HCT116 (cell line): Measurements from ENCODE around the gene CCNYL1. TPM values are rescaled to one million over a fixed set of nuclear protein-coding genes. Genes with fewer than 3 reads are reported as not detected.

Experiments used
- ATAC-seq: fragments of 200-7000 bp; cut with Tn5 transposase; 2 replicates; pipeline ENCODE4 v1.9.1; 2020; ENCODE audit warnings: mild to moderate bottlenecking, moderate library complexity
- BruUV-seq: library from RNA; stranded (reverse); fragments of 400-500 nt; replicated peaks from 2 replicates; lab custom pipeline; 2021; lab: Mats Ljungman, UMichigan
- CTCF ChIA-PET: fragments of 300-600 bp; sonication (Branson Sonifier 250); formaldehyde crosslinking; loops from one replicate; lab custom pipeline; 2021; ENCODE audit warnings: antibody characterized with exemption; lab: Charles Lee
- POLR2A ChIA-PET: fragments of 300-600, 350-600 bp; sonication (Branson Sonifier 250); formaldehyde crosslinking; loops from one replicate; lab custom pipeline; 2021; ENCODE audit warnings: antibody characterized with exemption; lab: Charles Lee
- RAD21 ChIA-PET, 2 experiments: fragments of 300-600 bp; sonication (Branson Sonifier 250); formaldehyde crosslinking; loops; one replicate each; lab custom pipeline; 2023; ENCODE audit warnings: low total read pairs in 2 of 2; ENCODE audit not compliant: uncharacterized antibody in 2 of 2, unreplicated experiment in 2 of 2, low non-redundant PET in 1 of 2; lab: Charles Lee
- DNase-seq: peaks from one replicate; pipeline ENCODE4 v3.0.0-alpha.2; 2010; ENCODE audit warnings: low read depth, low spot score
- H2AFZ ChIP-seq: fragments of 200-600 bp; shearing (Covaris generic), sonication (generic); 2 replicates; pipeline ENCODE4 v1.6.1; 2017; ENCODE audit warnings: low read depth, mixed run types, mixed read lengths, antibody characterized with exemption, low read length; ENCODE audit not compliant: poor library complexity, severe bottlenecking
- H3K27ac ChIP-seq: 2 replicates; pipeline ENCODE4 v1.5.1; 2012; ENCODE audit warnings: low read depth, low read length
- H3K27me3 ChIP-seq: fragments of 200-600 bp; sonication (generic); 2 replicates; pipeline ENCODE4 v1.6.1; 2016; ENCODE audit warnings: mixed run types, low read length, mixed read lengths; ENCODE audit not compliant: insufficient read depth
- H3K36me3 ChIP-seq, 2 experiments: fragments of 200-500 bp in 1 of 2; fragments of 200-600 bp in 1 of 2; sonication (Bioruptor generic) in 1 of 2; sonication (generic) in 1 of 2; 2 replicates each; pipeline versions ENCODE4 v1.5.1 to v1.6.1; 2014 to 2016; ENCODE audit warnings: low read length in 2 of 2, inconsistent platforms in 1 of 2, mixed read lengths in 1 of 2, mixed run types in 1 of 2; ENCODE audit not compliant: insufficient read depth in 2 of 2, control insufficient read depth in 1 of 2
- H3K4me1 ChIP-seq, 2 experiments: fragments of 200-600 bp in 1 of 2; sonication (generic) in 1 of 2; 2 replicates each; pipeline versions ENCODE4 v1.5.1 to v1.6.1; 2012 to 2017; ENCODE audit warnings: low read length in 2 of 2, inconsistent platforms in 1 of 2, mild to moderate bottlenecking in 1 of 2, mixed read lengths in 1 of 2, mixed run types in 1 of 2, moderate library complexity in 1 of 2; ENCODE audit not compliant: insufficient read depth in 2 of 2, control insufficient read depth in 1 of 2
- H3K4me2 ChIP-seq: fragments of 200-600 bp; sonication (generic); 2 replicates; pipeline ENCODE4 v1.6.1; 2017; ENCODE audit warnings: mixed run types, low read length, mixed read lengths
- H3K4me3 ChIP-seq, 2 experiments: fragments of 200-600 bp in 1 of 2; sonication (generic) in 1 of 2; replicated peaks in 1 of 2; 2 replicates each; pipeline ENCODE4 v1.5.1; 2011 to 2016; ENCODE audit warnings: low read length in 2 of 2, control low read depth in 1 of 2, low read depth in 1 of 2, mild to moderate bottlenecking in 1 of 2, mixed read lengths in 1 of 2, mixed run types in 1 of 2
- H3K79me2 ChIP-seq: fragments of 200-600 bp; sonication (generic); 2 replicates; pipeline ENCODE4 v1.6.1; 2017; ENCODE audit warnings: mild to moderate bottlenecking, mixed run types, low read length, moderate library complexity, mixed read lengths; ENCODE audit not compliant: insufficient read depth
- H3K9ac ChIP-seq: fragments of 200-600 bp; sonication (generic); 2 replicates; pipeline ENCODE4 v1.6.1; 2016; ENCODE audit warnings: low read length, mixed read lengths
- H3K9me2 ChIP-seq: fragments of 200-600 bp; sonication (generic), shearing (Covaris generic); 2 replicates; pipeline ENCODE4 v1.6.1; 2017; ENCODE audit warnings: mixed run types, mild to moderate bottlenecking, moderate library complexity; ENCODE audit not compliant: insufficient read depth
- H3K9me3 ChIP-seq, 2 experiments: fragments of 200-500 bp in 1 of 2; fragments of 200-600 bp in 1 of 2; sonication (Bioruptor generic) in 1 of 2; sonication (generic) in 1 of 2; 2 replicates each; pipeline ENCODE4 v1.6.1; 2014 to 2017; ENCODE audit warnings: low read length in 2 of 2, mixed read lengths in 2 of 2, inconsistent platforms in 1 of 2, low read depth in 1 of 2, mild to moderate bottlenecking in 1 of 2, mixed run types in 1 of 2, moderate library complexity in 1 of 2; ENCODE audit not compliant: control insufficient read depth in 1 of 2, insufficient read depth in 1 of 2
- H4K20me1 ChIP-seq: fragments of 200-600 bp; sonication (generic), shearing (Covaris generic); 2 replicates; pipeline ENCODE4 v1.6.1; 2017; ENCODE audit warnings: mixed run types, mild to moderate bottlenecking, moderate library complexity; ENCODE audit not compliant: insufficient read depth
- CBX3 ChIP-seq: IDR thresholded peaks from 2 replicates; pipeline ENCODE4 v1.6.1; 2012; ENCODE audit warnings: low read depth
- CEBPB ChIP-seq: IDR thresholded peaks from 2 replicates; pipeline ENCODE4 v1.6.1; 2012; ENCODE audit warnings: low read depth
- CTCF ChIP-seq, 3 experiments: fragments of 200-600 bp in 1 of 3; sonication (generic) in 1 of 3; IDR thresholded peaks in 2 of 3; conservative IDR thresholded peaks in 1 of 3; 2 replicates each; pipeline ENCODE4 v1.5.1; 2012 to 2017; ENCODE audit warnings: low read depth in 2 of 3, low read length in 2 of 3, antibody characterized with exemption in 1 of 3, borderline replicate concordance in 1 of 3, control low read depth in 1 of 3, mild to moderate bottlenecking in 1 of 3, mixed read lengths in 1 of 3, mixed run types in 1 of 3, moderate library complexity in 1 of 3; ENCODE audit not compliant: insufficient read depth in 1 of 3
- ELF1 ChIP-seq: IDR thresholded peaks from 2 replicates; pipeline ENCODE4 v1.6.1; 2012; ENCODE audit warnings: low read depth, borderline replicate concordance
- JUND ChIP-seq: IDR thresholded peaks from 2 replicates; pipeline ENCODE4 v1.6.1; 2012
- POLR2A ChIP-seq: IDR thresholded peaks from 2 replicates; pipeline ENCODE4 v1.7.0; 2011; ENCODE audit warnings: borderline replicate concordance; ENCODE audit not compliant: insufficient read depth, insufficient read length; ENCODE audit errors: extremely low read depth
- RAD21 ChIP-seq: IDR thresholded peaks from 2 replicates; pipeline ENCODE4 v1.6.1; 2012; ENCODE audit warnings: low read depth, mild to moderate bottlenecking
- ZFX ChIP-seq: fragments of 450-650 bp; IDR thresholded peaks from 2 replicates; pipeline ENCODE4 v1.6.1; 2017
- intact Hi-C: fragments of 100-400 bp; cut with micrococcal nuclease; formaldehyde crosslinking; loops from 2 replicates; pipeline ENCODE4 v1.10.0; 2022
- total RNA-seq: library from RNA; stranded (reverse); gene quantifications from one replicate; pipeline ENCODE4 v1.2.1, GENCODE V29; 2021; ENCODE audit not compliant: unreplicated experiment

The CCNYL1 gene
- total RNA-seq, 1 experiment from 2014 or later, result 14.9 TPM

GRCh38 chr2:207764096-207764630 lies 52.7 kb downstream of the CCNYL1 start:
- CTCF ChIA-PET, result no interaction called here
- H3K36me3 ChIP-seq, result peaks cover 0 to 7% of the 10 kb centered on the region in 2 experiments; a peak in 2 of 4 replicates
- intact Hi-C loops, result no loop called here

More at GRCh38 chr2:207764096-207764630, 52.7 kb downstream of the CCNYL1 start:
- ChIA-PET POLR2A (no interaction called here), RAD21 (no interaction called here)
- no peak overlapping the region for H2AFZ ChIP-seq
- H3K27me3 ChIP-seq, result no peaks in the 10 kb centered on the region
- ATAC-seq (no peak), DNase-seq (no peak)
- H3K9ac ChIP-seq, result no peak overlapping the region
- H3K4me2 ChIP-seq, result no peak overlapping the region
- no peak overlapping the region for H3K27ac ChIP-seq
- H3K4me3 ChIP-seq, result no peak overlapping the region
- no peaks in the 10 kb centered on the region for H4K20me1 ChIP-seq
- H3K79me2 ChIP-seq, result peaks cover 12% of the 10 kb centered on the region; the same call in 1 of the 2 replicates
- H3K9me3 ChIP-seq, result no peaks in the 10 kb centered on the region
- BruUV-seq, result no TSS peak
- no peaks in the 10 kb centered on the region for H3K9me2 ChIP-seq
- TF ChIP-seq CBX3 (no peak), ZFX (no peak), CEBPB (no peak), RAD21 (no peak), POLR2A (no peak), ELF1 (no peak), CTCF (IDR thresholded peaks at IDR 0.05 in 2 of 3, conservative IDR thresholded peaks at IDR 0.05 in 1 of 3; ENCODE audit: borderline replicate concordance in 1 of 3, insufficient read depth in 1 of 3, low read depth in 2 of 3, low read length in 2 of 3) (no peak), JUND (no peak)
- H3K4me1 ChIP-seq, result peaks cover 4 to 6% of the 10 kb centered on the region in 2 experiments; a peak in 3 of 4 replicates
